GM21528 (cell line): ENCODE data around the gene OR51M1.

Experiments used
- ATAC-seq: cut with Tn5 transposase; IDR thresholded peaks from one replicate; pipeline ENCODE4 v1.9.1; 2021; ENCODE audit warnings: mild to moderate bottlenecking, moderate library complexity; ENCODE audit not compliant: unreplicated experiment, low FRiP score

The OR51M1 gene

GRCh38 chr11:5384335-5384734 lies 723 bp downstream of the OR51M1 start:
- no peak for ATAC-seq

DNA sequence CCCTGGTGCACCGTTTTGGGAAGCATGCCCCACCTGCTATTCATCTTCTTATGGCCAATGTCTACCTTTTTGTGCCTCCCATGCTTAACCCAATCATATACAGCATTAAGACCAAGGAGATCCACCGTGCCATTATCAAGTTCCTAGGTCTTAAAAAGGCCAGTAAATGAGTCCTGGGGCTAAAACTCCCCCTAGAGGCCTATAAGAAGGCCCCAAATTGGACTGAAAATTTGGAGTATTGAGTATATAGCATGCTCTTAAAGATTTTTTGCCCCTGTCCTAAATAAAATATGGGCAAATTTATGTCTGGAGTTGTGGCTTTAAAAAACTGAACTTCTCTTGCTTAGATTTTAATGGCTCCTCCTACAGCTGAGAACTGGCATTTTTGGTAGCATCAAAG lies 6.6 kb downstream of the OR51M1 start:
- ATAC-seq, result no peak

DNA sequence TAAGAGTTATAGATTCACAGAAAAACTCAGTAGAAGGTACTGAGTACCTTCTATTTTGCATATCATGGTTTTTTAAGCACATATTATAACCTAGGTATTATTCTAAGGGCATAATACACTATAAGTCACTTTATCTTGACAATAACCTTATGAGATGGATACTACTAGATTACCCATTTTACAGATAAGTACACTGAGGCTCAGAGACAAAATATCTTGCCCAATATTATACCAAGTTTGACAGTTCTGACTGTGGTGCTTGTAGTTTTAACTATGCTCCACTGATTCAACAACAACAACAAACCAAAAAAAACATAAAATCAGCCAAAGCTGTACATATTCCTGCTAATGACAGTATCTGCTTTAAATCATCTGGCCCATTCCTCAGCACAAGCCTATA lies 10.5 kb downstream of the OR51M1 start:
- ATAC-seq, result no peak

- ATAC-seq, result no peak
Observed at GRCh38 chr11:5398936-5399335, 15.3 kb downstream of the OR51M1 start.

GRCh38 chr11:5405173-5405572 lies 21.6 kb downstream of the OR51M1 start:
- ATAC-seq, result no peak

DNA sequence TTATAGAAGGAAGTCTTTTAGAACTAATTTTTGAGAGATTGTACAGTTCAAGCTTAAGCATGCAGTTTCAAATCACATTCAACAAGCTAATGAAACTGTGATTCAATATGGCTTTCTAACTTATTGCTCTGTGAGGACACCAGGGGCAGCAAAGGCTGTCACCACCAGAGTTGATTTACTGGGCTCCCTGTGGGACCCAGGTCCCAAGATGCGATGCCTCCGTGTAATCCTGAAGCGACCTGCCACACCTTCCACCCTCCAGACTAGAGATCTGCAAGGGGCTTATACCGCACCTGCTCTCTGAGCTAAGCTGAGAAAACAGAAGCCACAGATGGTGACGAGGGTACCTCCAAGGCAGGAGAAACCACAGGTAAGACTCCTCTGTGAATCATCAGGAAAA lies 37.4 kb downstream of the OR51M1 start:
- no peak for ATAC-seq

DNA sequence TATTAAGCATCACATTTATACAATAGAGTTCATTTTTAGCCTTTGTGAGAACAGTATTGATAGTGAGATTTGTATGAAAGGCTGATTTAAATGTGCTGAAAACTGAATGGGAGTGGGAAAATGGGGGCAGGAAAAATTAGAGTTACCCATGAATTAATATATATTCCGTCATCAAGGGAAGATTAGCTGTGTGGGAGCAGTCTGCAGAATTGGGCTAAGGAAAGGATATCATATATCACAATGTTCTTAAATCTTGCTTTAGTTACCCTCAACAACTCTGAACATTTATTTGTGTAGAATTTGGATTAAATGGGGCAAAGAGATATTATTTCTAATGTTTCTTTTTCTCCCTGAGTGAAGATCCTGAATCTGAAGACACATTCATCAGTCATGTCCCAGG lies 38.2 kb downstream of the OR51M1 start, which contains the start of gene OR51Q1:
OR51Q1 (plus strand) TSS at position 301 of the 400 bp plus-strand sequence; CDS start at position 391, 90 bp downstream.
- ATAC-seq, result no peak

- no peak for ATAC-seq
Observed at GRCh38 chr11:5423131-5423530, 39.5 kb downstream of the OR51M1 start.

DNA sequence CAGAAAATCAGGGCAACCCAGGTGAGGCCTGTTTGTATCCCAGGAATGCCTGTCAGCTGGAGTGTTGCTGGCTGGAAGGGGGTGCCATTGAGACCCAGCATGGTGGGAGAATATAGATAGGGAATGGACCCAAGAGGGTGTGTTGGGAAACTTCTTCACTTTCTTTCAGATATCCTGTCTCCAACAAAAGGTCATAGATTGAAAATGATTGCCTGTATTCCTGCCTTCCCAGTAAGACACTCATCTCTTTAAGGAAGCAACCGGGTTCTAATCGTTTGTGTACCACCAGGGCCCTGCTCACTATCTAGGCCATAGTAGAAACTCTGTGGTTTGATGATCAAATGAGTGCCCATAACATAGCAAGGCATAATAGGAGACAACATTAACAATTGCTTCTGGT lies 57.8 kb downstream of the OR51M1 start, which contains the start of gene OR51I1:
OR51I1 (minus strand) TSS at position 101 of the 400 bp plus-strand sequence; CDS start at position 101, 0 bp downstream.
- no peak for ATAC-seq
